ENCODE results near the gene UBE2N.

DNA sequence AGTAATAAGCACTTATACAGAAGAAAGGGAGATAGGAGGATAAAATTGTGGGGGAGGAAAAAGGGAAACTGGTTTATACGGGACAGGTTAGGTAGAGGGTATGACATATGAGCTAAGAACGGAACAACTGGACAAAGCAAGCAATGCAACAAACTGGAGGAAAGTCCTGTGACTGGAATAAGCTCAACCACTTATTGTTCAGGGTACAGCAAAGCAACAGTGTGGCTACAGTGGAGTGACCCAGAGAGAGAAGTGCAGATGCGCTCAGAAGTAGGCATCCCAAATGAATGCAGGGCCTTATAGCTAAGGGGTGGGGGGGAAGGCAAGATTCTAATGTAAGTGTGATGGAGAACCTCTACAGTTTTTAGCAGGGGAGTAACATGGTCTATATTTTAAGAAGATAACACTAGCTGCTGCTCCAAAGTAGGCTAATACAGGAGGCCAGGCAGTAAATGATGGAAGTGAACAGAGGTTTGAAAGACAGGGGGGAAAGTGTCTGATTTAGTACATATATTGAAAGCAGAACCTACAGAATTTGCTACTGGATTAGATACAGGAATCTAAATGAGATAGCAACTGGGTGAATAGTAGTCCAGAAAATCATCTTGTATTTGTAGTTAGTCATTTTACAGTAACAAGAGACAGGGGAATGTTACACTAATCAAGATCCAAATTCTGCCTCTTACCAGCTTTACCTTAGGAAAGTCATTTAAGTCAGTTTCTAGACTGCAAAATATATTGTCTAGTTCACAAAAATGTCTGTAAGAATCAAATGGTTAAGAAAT lies 3.3 kb downstream of the UBE2N start:
- no peak for TF ChIP-seq CTCF (conservative IDR thresholded peaks at IDR 0.05; ENCODE audit: low read length)
- no peak for TF ChIP-seq EZH2phosphoT487 (IDR thresholded peaks at IDR 0.05; ENCODE audit: borderline replicate concordance)

Measured in Loucy (cell line).